MCF 10A (cell line): ENCODE results near the gene RNF5. TPM values are rescaled to one million over a fixed set of nuclear protein-coding genes. Genes with fewer than 3 reads are reported as not detected.

ENCODE experiments used
- BruUV-seq: library from RNA; stranded (reverse); fragments of 400-500 nt; replicated peaks from 2 replicates; lab custom pipeline; 2021; lab: Mats Ljungman, UMichigan
- CTCF ChIA-PET: fragments of 300-600 bp; sonication (Branson Sonifier 250); formaldehyde crosslinking; extraction: SDS; loops from one replicate; lab custom pipeline; 2021; ENCODE audit warnings: antibody characterized with exemption, inconsistent platforms; lab: Yijun Ruan, JAX
- POLR2A ChIA-PET: fragments of 300-600, 350-650 bp; sonication (Branson Sonifier 250); formaldehyde crosslinking; extraction: SDS; loops from one replicate; lab custom pipeline; 2020; ENCODE audit warnings: antibody characterized with exemption, inconsistent platforms; lab: Yijun Ruan, JAX
- DNase-seq: peaks from one replicate; pipeline ENCODE4 v3.0.0-alpha.2; 2018; ENCODE audit not compliant: unreplicated experiment
- H3K27ac Mint-ChIP-seq: one replicate; pipeline ENCODE4 v1.8.0; 2022; ENCODE audit warnings: mild to moderate bottlenecking, low read depth, mixed read lengths; ENCODE audit not compliant: unreplicated experiment
- H3K27me3 Mint-ChIP-seq: one replicate; pipeline ENCODE4 v1.8.0; 2022; ENCODE audit warnings: mixed read lengths; ENCODE audit not compliant: insufficient read depth, unreplicated experiment
- H3K36me3 Mint-ChIP-seq: one replicate; pipeline ENCODE4 v1.8.0; 2022; ENCODE audit warnings: mild to moderate bottlenecking, moderate library complexity, mixed read lengths; ENCODE audit not compliant: insufficient read depth, unreplicated experiment
- H3K4me1 Mint-ChIP-seq: one replicate; pipeline ENCODE4 v1.8.0; 2022; ENCODE audit warnings: mixed read lengths; ENCODE audit not compliant: insufficient read depth, unreplicated experiment
- H3K4me3 Mint-ChIP-seq: one replicate; pipeline ENCODE4 v1.8.0; 2022; ENCODE audit warnings: mild to moderate bottlenecking, moderate library complexity, mixed read lengths; ENCODE audit not compliant: unreplicated experiment
- H3K9me3 Mint-ChIP-seq: one replicate; pipeline ENCODE4 v1.8.0; 2022; ENCODE audit warnings: mixed read lengths; ENCODE audit not compliant: unreplicated experiment
- intact Hi-C: fragments of 100-400 bp; cut with micrococcal nuclease; formaldehyde crosslinking; loops from 2 replicates; pipeline ENCODE4 v1.14.1; 2022
- total RNA-seq: library from RNA; stranded (reverse); gene quantifications from 2 replicates; pipeline ENCODE4 v1.2.3, GENCODE V29; 2022
- TF ChIP-seq, protein P1 (sequence below): fragments of 200-600 bp; IDR thresholded peaks from one replicate; pipeline ENCODE4 v1.8.0; 2022; ENCODE audit warnings: antibody characterized with exemption, mild to moderate bottlenecking; ENCODE audit not compliant: unreplicated experiment

RNF5 gene
- total RNA-seq, 1 experiment from 2014 or later, result 28.1 TPM

DNA sequence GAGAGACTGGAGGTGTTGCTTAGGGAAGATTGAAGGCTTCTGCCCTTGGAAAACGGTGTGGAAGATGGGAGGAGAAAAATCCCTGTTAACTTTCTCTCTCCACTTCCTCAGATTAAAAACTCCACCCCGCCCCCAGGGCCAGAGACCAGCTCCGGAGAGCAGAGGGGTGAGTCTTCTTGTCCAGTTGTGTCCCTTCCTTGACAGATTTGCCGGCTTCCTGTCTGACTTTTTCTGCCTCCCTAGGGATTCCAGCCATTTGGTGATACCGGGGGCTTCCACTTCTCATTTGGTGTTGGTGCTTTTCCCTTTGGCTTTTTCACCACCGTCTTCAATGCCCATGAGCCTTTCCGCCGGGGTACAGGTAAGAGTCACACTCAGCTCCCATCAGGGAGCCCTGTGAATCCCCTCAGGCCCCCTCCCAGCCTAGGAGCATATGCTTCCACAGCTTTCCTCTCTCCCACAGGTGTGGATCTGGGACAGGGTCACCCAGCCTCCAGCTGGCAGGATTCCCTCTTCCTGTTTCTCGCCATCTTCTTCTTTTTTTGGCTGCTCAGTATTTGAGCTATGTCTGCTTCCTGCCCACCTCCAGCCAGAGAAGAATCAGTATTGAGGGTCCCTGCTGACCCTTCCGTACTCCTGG, 1.7 kb downstream of the RNF5 start:
- Mint-ChIP-seq H3K4me3 (peak overlapping the region; percentile 79), H3K27me3 (no peaks in the 10 kb centered on the region), H3K4me1 (peaks cover 41% of the 10 kb centered on the region), H3K36me3 (peaks cover 58% of the 10 kb centered on the region), H3K27ac (no peak overlapping the region), H3K9me3 (no peaks in the 10 kb centered on the region)
- ChIA-PET POLR2A (interaction anchor here (1.0 to 5.0 kb wide), 7 partner anchors 10 to 792 kb away, joined by 3 to 112 read pairs (median 6); partner anchors contain the start of genes ATF6B, DXO, FKBPL and GPSM3), CTCF (interaction anchor here (1.1 to 2.0 kb wide), 3 partner anchors 15 to 1097 kb away, joined by 4 to 6 read pairs (median 4); partner anchors contain the start of gene B3GALT4)
- BruUV-seq, result TSS peak; percentile 20
- intact Hi-C loops, result no loop called here
- TF ChIP-seq, protein P1, sequence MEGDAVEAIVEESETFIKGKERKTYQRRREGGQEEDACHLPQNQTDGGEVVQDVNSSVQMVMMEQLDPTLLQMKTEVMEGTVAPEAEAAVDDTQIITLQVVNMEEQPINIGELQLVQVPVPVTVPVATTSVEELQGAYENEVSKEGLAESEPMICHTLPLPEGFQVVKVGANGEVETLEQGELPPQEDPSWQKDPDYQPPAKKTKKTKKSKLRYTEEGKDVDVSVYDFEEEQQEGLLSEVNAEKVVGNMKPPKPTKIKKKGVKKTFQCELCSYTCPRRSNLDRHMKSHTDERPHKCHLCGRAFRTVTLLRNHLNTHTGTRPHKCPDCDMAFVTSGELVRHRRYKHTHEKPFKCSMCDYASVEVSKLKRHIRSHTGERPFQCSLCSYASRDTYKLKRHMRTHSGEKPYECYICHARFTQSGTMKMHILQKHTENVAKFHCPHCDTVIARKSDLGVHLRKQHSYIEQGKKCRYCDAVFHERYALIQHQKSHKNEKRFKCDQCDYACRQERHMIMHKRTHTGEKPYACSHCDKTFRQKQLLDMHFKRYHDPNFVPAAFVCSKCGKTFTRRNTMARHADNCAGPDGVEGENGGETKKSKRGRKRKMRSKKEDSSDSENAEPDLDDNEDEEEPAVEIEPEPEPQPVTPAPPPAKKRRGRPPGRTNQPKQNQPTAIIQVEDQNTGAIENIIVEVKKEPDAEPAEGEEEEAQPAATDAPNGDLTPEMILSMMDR, result no peak
- no peak for DNase-seq

DNA sequence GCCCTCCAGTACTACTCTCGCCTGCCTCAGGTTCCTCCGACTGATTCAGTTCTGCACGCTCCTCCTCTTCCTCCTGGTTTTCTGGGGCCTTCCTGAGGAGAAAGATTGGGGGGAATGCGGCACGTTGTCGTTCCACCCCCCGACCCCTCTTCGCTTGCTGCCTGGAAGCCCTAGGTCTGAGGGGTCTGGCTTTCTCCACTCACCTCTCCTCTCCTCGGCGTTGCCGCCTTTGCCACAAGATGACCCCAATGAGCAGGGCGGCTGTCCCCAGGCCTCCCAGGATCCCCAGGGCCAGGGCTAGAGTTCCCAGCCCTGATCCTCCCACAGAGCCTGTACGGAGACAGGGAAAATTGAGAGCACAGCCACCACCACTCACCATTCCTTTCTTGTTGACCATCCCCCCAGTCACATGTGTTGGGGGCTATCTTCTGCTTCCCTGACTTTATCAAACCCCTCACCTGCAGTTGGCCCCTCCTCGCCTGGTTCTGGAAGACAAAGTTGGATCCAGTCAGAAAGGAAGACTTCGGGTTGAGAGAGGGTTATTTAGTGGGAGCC, 3.0 kb downstream of the RNF5 start:
- Mint-ChIP-seq H3K4me3 (no peak overlapping the region), H3K27ac (no peak overlapping the region)
- CTCF ChIA-PET, result no interaction called here

DNA sequence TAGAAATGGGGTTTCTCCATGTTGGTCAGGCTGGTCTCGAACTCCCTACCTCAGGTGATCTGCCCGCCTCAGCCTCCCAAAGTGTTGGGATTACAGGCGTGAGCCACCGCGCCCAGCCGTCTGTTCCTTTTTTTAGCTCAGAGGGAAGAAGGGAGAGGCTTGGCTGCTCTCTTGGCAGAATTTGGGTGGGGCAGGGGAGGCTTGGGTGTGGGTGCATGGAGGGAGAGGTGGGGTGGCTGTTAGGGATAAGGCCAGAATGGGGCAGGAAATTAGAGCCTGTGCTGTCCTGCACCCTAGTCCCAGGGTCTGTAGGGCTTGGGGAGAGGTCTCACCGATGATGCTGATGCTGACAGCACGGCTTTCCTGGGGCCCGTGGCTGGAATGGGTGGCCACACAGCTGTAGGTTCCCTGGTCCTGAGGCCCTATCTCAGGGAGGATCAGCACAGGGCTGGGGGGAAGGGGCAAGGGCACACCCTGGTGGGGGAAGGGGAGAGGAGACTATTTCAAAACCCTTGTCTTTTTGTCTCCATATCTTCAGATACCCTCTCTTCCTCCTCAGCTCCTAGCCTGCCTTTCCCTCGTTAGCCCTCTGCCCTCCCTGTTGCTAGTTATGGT, 3.8 kb downstream of the RNF5 start:
- Mint-ChIP-seq H3K27ac (no peak overlapping the region), H3K4me3 (no peak overlapping the region), H3K9me3 (no peaks in the 10 kb centered on the region), H3K4me1 (peaks cover 43% of the 10 kb centered on the region), H3K36me3 (peaks cover 78% of the 10 kb centered on the region), H3K27me3 (no peaks in the 10 kb centered on the region)
- no TSS peak for BruUV-seq
- ChIA-PET POLR2A (interaction anchor here (0.7 to 1.1 kb wide), 5 partner anchors 9 to 53 kb away, joined by 3 read pairs; partner anchors contain the start of gene EGFL8), CTCF (interaction anchor here (0.8 kb wide), 1 partner anchor 16 kb away, joined by 3 read pairs; no protein-coding TSS in a partner anchor)
- TF ChIP-seq, protein P1, result no peak
- intact Hi-C loops, result no loop called here
- DNase-seq, result no peak

More for the DNA sequence above, 3.0 kb downstream of the RNF5 start:
- no peaks in the 10 kb centered on the region for H3K9me3 Mint-ChIP-seq
- POLR2A ChIA-PET, result interaction anchor here (0.7 to 1.1 kb wide), 2 partner anchors 14 to 17 kb away, joined by 3 read pairs; partner anchors contain the start of gene EGFL8
- BruUV-seq, result no TSS peak
- no peaks in the 10 kb centered on the region for H3K27me3 Mint-ChIP-seq
- no peak for DNase-seq
- intact Hi-C loops, result no loop called here
- TF ChIP-seq, protein P1, result no peak
- peaks cover 44% of the 10 kb centered on the region for H3K4me1 Mint-ChIP-seq
- H3K36me3 Mint-ChIP-seq, result peaks cover 72% of the 10 kb centered on the region

DNA sequence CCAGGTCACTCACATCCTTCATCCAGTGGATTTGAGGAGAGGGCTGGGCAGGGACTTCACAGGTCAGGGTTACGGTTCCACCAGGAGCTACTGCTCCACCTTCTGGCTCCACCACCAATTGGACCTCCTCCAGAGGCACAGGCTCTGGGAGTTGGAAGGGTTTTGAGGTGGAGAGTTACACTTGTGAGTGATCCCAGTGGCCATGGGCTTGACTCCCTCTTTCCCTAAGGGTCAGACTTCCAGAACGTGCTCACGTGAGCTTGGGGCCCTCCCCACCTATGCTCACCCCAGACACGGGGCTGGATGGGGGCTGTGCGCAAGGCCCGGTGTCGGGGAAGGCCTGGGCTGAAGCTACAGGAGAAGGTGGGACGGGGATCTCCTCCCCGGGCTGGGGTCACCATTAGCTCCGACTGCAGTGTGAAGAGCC, 4.4 kb downstream of the RNF5 start:
- Mint-ChIP-seq H3K27ac (no peak overlapping the region), H3K9me3 (no peaks in the 10 kb centered on the region), H3K27me3 (no peaks in the 10 kb centered on the region), H3K4me3 (no peak overlapping the region), H3K4me1 (peaks cover 41% of the 10 kb centered on the region), H3K36me3 (peaks cover 78% of the 10 kb centered on the region)
- TF ChIP-seq, protein P1, result no peak
- CTCF ChIA-PET, result interaction anchor here (0.8 kb wide), 1 partner anchor 15 kb away, joined by 3 read pairs; no protein-coding TSS in a partner anchor
- POLR2A ChIA-PET, result interaction anchor here (0.8 to 0.9 kb wide), 3 partner anchors 8 to 53 kb away, joined by 3 read pairs; no protein-coding TSS in a partner anchor
- intact Hi-C loops, result no loop called here
- BruUV-seq, result no TSS peak
- no peak for DNase-seq
